Measurements from ENCODE around the gene CNTNAP2.
"Not testable (repeated sequence)": the region's sequence is repeated elsewhere in the genome, so short reads cannot be mapped to it uniquely, and the experiment has no call there.

The CNTNAP2 gene

DNA sequence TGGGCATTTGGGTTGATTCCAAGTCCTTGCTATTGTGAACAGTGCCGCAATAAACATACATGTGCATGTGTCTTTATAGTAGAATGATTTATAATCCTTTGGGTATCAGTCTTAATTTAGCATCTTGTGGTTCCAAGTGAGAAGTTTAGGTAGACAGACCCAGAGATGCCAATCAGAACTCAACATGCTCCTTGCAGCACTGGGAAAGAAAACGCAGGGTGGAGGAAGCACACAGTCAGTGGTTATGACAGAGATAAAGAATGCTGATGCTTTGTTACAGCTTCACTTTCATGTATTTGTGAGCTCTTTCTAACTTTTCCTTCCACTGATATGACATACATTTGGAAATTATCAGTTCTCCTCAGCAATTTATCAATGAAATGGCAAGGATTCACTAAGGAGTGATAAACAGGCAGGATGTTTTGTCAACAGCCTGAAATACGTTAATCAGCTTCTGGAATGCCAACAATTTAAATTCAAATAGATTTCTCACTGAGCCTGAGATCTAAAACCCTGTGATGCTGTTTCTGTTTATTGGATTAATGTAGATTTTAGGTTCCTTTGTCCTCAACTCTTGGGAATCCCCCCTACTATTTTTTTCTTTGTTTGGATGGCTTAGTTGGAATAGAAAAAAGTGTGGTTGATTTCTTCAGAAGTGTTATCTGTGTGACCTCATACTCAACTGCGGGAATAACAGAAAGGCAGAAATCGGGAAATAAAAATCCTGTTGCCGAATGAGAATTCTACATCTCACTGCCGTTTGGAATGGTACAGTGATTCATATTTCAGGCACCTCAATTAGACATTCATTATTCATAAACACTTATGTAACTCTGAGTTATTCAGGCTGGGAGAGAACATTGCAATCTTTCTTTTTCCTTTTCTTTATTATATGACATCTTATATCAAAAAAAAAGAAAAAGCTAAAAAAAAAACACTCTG lies 675.0 kb downstream of the CNTNAP2 start:
- DNase-seq: no peak

DNA sequence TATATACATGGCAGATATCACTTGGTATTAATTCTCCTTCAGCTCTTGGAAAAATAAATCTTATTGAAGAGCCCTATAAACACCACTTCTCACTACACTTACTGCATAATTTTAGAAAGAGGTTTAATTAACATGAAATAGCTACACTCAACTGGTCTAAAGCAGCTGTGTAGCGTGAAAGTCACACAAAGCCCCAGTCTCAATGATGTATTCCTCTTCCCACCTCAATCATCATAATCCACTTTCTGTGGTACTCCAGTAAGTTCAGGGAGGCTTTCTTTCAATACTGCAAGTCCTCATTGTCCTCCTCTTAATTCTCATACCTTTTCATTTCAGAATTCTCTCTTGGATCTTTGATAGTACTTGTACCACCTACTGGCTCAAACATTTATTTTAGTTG lies 688.0 kb downstream of the CNTNAP2 start:
- no peak for DNase-seq

DNA sequence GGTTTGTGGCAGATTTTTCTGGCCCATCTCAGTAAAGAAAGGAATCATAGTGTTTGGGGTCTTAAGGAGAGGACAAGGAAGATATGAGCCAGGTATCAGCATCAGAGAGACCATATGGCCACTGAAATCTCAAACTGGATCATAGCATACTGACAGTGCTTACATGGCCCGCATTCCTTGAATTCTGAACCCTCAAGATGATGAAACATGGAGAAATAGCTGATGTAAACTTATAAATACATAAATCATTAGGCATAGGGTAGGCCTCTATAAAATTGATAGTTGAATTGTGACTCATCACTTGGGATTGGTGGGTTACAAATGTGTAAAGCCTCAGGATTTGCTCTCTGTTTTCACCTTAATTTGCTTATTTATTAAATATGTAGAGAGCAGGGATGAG lies 688.5 kb downstream of the CNTNAP2 start:
- no peak for DNase-seq

DNA sequence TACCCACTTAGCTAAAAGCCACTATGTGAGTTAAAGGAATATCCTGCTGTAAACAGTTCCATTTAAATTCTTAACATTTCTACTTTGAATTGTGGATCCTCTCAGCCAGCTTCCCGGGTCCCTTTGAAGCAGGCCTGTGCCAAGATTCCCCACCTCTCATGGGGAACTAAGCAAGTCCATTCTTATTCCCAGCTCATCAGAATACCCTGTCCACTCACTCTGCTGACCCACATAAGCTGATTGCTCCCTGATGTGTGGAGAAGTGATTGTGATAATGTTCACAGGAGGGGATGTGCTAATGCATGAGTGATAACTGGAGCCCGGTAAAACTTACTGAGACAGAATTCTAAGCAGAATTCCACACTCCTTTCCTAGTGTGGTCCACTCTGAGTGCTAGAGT lies 709.7 kb downstream of the CNTNAP2 start:
- DNase-seq: no peak

DNA sequence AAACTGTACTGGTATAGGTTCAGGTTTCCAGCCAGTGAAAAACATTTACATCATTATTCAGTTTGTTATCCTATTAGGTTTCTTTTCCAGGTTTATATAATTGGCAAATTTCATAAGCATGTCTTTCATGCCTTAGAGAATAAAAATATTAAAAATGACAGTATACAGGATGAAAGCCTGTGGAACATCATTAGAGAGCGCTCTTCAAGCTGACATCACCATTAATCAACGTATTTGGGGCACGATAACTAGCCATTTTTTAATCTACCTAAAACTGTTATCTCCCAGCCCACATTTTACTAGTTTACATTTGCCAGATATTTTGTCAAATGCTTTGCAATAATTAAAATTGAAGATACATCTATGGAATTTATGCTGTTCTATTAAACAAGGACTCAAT lies 714.1 kb downstream of the CNTNAP2 start:
- DNase-seq: no peak

DNA sequence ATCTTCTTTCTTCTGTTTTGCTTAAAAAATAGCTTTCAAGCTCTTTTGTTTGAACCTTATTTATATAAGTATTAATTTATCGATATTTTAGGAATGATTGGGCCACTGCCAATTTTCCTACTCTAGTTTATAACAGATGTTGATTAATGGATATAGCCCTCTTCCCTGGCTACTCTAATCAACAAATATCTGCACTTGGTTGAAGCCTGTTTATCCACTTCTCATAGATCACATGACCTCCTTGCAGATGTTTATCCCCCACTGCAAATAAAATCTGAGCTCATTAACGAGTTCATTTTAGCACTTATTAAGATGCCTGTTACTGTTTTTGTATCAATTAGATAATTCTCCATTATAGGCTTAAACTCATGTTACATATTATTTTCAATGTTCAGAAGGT lies 715.3 kb downstream of the CNTNAP2 start:
- DNase-seq: no peak

DNA sequence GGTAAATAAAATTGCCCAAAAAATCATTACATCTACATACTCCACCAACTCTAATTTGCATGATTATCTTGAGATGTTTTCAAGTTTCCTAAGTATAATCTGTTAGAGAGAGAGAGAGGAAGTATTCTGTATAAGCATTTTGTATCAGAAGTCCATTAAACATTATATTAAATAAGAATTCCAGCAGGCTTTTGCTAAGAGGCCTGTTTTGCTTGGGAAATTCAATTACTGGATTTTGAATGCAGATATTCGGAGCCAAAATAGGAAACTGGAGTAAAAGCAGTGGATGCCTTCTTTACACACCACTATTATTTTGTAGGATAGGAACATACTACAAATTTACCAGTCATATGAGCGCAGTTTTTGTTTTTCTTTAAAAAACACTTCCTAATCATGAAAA lies 727.8 kb downstream of the CNTNAP2 start:
- DNase-seq: no peak

DNA sequence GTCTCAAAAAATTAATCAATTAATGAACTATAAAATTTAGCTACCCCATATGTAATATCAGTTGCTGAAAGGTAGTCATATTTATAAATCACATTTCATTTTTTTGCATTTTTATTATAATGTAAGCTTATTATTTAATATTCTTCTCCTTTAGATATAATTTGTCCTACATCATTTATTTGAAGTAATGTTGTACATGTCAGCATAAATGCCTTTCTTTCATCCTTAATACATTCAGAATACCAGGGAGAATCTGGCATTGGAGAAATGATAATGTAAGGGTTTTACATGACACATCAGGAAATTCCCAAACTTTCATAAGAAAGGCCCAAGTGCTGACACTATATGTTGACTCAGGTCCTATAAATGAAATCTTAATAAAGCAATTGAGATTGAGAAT lies 742.1 kb downstream of the CNTNAP2 start:
- DNase-seq: no peak

DNA sequence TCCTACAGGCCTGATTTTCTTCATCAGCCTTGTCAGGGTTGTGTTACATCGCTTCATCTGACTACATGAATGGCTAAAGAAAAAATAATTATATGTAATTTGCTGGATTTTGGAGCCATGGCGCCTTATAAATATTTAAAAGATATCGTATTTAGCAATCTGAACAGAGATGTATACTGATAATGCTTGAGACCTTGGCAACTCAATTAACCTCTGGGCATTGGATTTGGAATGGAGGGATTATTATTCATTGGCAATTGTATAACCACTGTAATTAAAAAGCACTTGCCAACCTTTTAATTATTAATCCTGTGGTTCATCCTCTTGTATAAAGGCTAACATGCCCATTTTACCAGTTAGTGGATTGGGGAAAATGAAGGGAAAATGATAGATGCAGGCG lies 745.1 kb downstream of the CNTNAP2 start:
- no peak for DNase-seq

DNA sequence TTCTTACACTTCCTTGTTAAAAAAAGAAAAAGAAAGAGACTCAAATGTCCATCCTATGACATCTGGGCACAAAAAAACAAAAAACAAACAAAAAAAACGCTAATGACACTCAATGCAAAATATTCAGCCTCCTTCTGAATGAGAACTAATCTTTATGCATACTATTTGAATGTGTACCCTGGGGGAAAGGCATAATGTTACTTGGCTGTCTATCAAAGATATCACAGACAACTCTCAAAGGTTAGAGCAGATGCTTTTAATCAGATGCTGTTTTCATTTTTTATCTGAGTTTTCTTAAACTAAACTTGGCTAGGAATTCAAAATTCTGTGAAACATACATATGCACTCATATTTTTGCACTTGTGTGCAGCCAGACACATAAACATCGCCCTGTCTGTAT lies 745.8 kb downstream of the CNTNAP2 start:
- DNase-seq: no peak

DNA sequence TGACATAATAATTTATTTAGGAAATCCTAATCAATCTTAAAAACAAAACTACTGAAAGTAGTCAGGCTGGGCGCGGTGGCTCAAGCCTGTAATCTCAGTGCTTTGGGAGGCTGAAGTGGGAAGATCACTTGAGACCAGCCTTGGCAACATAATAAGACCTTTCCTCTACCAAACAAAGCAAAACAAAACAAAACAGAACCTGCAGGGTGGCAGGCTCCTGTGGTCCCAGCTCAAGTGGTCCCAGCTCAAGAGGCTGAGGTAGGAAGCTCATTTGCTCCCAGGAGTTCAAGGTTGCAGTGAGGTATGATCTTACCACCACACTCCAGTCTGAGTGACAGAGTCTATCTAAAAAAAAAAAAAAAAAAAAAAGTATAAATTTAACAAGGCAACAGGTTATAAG lies 748.0 kb downstream of the CNTNAP2 start:
- DNase-seq: no peak

DNA sequence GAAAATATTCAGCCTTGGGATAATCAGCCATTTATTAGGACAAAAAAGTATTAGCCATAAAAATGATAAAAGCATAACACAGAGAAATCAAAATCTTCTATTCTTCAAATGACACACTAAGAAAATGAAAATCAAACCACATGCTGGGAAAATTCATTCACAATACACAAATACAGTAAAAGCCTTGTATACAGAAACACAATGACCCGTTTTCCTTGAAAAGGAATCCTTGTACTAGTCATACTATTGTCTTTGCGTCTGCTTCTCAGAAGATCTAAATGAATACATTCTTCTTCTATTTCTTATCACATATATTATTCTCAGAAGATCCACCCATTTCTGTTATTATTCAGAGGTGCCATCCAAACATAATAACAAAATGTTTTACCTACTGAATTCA lies 749.1 kb downstream of the CNTNAP2 start:
- DNase-seq: no peak

DNA sequence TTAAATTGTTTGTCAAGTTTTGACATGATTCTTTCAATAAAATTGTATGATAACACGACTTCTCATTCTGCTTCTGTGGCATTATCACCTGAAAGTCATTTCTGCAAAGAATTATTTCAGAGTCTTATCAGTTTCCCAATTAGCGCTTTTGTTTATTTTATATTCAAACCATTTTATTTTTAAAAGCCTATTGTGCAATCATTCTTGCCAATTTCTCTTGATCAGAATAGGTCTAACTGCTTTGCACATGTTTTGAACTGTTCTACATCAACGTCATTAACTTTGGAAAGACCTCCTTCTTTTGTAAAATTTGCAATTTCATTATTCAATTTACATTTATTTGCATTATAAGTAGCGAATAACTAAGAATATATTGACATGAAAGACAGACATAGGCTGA lies 758.1 kb downstream of the CNTNAP2 start:
- no peak for DNase-seq

DNA sequence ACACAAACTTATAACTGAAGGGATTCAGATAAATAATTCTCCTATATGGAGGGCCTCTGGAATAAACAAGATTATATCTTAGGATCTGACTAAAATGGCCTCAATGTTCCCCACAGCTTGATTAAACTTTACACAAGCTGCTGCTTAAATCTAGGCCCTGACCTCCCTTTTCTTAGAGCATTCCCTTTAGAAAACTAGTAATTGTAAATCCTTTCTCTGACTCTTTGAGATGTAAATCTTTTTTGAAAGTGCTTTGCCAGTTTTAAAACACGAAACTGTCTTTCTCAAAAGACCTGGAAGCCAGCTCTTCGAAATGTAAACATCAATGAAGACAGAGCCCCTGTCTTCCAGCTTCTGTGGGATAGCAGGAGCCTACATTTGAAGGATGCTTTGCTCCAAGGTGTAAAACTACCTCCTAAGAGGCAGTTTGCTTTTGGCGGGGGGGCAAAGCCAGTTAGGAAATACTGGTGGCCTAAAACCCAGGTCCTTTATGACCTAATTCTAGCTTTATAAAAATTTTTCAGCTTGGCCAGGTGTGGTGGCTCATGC lies 758.7 kb downstream of the CNTNAP2 start:
- no peak for DNase-seq

DNA sequence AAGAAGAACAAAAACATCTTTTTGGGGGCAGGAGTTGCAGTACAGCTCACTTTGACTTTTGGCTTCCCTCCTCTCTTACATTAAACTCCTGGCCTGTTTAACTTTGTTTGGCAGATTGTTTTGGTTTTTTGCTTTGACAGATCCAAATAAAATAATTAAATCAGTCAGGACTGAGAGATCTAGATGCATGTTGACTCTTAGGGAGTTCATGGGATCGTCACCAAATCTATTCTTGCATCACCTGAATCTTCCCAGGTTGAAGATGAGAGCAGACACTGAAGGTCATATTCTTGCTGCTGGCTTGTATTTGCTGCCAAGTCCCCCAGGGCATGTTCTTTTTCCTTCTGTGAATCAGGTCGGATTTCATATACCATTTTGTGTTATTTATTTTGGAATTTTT lies 759.4 kb downstream of the CNTNAP2 start:
- peak; percentile 5 for DNase-seq

DNA sequence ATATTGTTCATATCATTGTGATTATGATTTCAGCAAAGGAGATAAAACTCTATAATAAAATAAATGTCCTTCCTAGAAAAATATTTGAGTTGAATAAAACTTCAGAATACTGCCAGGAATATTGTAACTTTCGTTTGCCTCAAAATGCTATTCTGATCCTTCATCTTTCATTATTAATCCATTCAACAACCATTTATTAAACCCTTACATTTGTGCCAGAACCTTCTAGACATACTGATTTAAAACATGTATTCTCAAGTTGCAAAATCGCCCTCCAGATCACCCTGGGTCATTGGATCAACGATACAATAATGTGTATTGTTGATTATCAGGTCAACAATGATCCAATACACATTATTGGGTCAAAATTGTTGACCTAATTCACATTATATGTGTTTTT lies 759.8 kb downstream of the CNTNAP2 start:
- DNase-seq: no peak

DNA sequence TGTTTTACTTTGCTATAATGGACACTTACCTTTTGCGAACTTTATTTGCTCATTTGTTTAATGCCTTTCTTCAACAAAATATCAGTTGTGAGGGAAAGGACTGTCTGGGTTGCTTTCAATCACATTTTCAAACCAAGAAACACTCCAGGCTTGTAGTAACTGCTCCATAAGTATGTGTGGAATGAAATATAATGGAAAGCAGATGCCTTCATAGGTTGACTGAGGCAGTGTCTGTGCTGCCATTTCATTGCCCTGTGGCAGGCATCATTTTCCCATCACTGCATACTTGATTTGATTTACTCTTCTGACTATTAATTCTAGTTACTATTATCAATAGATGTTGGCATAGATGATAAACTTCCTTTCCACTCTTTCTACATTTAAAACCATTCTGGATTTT lies 762.3 kb downstream of the CNTNAP2 start:
- no peak for DNase-seq

DNA sequence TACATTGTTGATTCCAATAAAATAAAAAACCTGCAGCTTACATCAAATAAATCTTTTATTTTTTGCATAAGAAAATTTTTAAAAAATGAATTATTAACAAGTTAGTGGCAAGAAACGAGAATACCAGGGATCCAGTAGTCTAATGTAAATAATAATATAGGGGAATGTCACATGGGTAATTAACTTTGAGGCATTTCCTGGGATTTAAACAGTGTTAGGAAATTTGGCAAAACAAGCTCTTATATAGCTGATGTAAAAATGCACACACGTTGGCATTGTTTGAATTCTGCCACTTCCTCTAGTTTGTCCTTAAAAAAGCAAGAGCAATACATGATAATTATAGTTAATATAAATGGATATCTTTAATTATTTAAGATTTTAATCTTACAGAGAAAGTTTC lies 768.6 kb downstream of the CNTNAP2 start:
- no peak for DNase-seq

DNA sequence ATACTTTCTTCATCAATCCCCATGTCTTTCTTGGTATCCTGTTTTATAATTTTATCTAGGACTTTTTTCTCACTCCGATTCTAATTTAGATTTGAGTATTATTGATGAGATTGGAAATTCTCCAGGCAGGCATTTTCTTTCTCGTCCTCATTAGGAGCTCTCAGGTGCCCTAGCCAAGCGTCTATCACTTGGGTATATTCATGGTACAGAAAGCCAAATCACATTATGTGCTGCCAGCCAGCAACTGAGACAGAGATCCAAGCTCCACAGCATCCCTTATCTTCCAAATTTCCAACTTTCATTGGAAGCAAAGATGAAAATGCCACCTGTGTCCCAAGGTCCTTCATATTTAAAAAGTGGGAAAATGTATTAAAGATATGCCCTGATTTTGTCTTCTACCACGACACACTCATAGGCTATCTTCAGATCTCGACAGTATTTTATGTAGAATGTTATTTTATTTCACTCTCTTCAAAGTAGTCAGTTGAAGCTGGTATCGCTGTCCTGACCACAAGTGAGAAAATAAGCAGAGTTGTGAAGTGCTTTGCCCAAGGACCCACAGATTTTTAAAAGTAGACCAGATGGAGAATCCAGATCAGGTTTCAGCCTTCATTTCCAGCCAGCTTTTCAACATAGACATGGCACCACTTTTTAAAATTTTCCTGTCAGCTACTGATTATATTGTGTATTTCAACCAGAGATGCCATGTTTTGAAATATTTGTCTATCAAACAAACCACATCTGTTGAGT lies 773.4 kb downstream of the CNTNAP2 start:
- DNase-seq: peak; percentile 30

DNA sequence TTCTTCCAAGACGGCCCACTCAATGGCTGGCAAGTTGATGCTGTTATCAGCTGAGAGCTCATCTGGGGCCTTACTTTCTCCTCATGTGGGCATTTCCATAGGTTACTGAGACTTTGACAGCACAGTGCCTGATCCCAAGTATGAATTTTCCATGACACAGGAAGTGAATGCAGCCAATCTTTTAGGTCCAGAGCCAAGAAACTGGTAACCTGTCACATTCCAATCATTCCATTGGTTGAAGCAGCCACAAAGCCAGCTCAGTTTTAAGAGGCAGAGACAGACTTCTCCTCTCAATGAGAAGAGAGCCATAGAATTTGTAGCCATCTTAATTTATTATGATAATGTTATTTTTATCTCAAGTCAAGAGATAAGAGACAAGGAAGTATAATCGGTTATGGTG lies 775.5 kb downstream of the CNTNAP2 start:
- no peak for DNase-seq

DNA sequence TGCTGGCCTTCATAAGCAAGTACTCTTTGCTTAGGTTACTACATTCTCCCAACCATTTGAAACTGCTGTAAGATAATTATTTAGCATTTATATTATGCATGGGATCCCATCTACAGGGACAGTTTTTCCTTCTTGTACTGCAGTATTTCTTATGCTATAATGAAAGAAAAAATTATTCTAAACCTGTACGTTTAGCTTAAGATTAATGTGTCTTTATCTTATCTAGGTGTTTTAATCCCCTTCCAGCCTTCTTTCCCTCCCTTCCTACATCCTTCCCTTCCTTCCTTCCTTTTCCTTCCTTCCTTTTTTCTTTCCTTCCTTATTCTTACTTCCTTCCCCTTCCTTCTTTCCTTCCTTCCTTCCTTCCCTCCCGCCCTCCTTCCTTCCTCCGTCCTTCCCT lies 778.3 kb downstream of the CNTNAP2 start:
- DNase-seq: no peak

DNA sequence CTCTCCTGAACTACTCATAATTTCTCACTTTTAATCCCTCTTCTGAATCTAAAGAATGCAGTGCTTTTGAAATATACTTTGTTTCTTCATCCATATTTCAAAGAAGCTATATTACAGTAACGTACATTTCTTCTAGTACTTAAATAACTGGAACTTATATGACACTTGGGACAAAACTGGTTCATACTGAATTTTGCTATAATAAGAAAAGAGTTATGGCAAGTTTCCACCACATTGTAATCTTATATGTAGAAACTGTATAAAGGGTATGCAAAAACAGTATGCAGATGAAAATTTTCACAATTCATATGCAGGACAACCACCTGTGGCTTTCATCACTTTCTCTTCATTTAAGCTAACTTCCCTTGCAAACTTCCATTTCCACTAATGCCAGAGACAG lies 785.7 kb downstream of the CNTNAP2 start:
- DNase-seq: no peak

DNA sequence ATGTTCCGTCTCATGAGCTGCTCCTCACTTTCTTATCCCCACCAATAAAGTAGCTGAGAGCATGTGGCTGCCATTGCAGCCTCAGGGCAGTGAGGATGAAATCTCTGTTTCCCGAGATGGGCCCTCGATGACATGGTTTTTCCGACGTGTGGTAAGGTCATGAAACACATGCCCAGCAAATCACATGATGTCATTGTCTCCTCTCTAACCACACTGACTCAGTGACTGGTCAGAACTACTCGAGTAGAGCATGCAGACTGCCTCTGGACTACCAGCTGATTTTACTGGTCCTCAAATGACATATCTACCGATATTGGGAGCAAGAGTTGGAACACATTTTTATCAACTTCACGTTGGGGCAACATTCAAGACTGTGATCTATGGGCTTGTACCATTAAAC lies 786.1 kb downstream of the CNTNAP2 start:
- DNase-seq: no peak

DNA sequence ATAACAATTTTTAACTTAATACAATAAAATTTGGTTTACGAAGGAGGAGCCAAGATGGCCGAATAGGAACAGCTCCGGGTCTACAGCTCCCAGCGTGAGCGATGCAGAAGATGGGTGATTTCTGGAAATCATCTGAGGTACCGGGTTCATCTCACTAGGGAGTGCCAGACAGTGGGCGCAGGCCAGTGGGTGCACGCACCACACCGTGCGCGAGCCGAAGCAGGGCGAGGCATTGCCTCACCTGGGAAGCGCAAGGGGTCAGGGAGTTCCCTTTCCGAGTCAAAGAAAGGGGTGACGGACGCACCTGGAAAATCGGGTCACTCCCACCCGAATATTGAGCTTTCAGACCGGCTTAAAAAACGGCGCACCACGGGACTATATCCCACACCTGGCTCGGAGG lies 789.1 kb downstream of the CNTNAP2 start:
- DNase-seq: not testable (repeated sequence)

All from NCI-H2171 (cell line).